Caco-2 (cell line): ENCODE measurements around the gene DHX57. TPM values are rescaled to one million over a fixed set of nuclear protein-coding genes. Genes with fewer than 3 reads are reported as not detected.

ENCODE experiments used
- BruUV-seq: library from RNA; stranded (reverse); fragments of 400-500 nt; replicated peaks from 2 replicates; lab custom pipeline; 2021; lab: Mats Ljungman, UMichigan
- CTCF ChIA-PET: fragments of 300-600 bp; sonication (Branson Sonifier 250); formaldehyde crosslinking; loops from one replicate; lab custom pipeline; 2022; ENCODE audit warnings: antibody characterized with exemption; lab: Charles Lee
- POLR2A ChIA-PET: fragments of 300-600 bp; sonication (Branson Sonifier 250); formaldehyde crosslinking; loops from one replicate; lab custom pipeline; 2022; ENCODE audit warnings: antibody characterized with exemption; lab: Charles Lee
- DNase-seq, 2 experiments: peaks; one replicate each; pipeline versions ENCODE4 v3.0.0 to v3.0.0-alpha.2; 2020 to 2022
- H3K27me3 ChIP-seq: replicated peaks from 2 replicates; pipeline ENCODE4 v1.6.0; 2011; ENCODE audit warnings: low read length; ENCODE audit not compliant: control insufficient read depth, insufficient read depth
- H3K36me3 ChIP-seq: 2 replicates; pipeline ENCODE4 v1.5.1; 2011; ENCODE audit warnings: low read length; ENCODE audit not compliant: control insufficient read depth, insufficient read depth
- H3K4me1 ChIP-seq: fragments of 250-450 bp; sonication (Bioruptor Pico); 2 replicates; pipeline ENCODE4 v1.5.1; 2020; ENCODE audit warnings: mild to moderate bottlenecking
- H3K4me3 ChIP-seq: 2 replicates; pipeline ENCODE4 v1.5.1; 2011; ENCODE audit warnings: low read depth, mild to moderate bottlenecking, control low read depth, low read length
- H3K9me3 ChIP-seq: fragments of 250-450 bp; sonication (Bioruptor Pico); 2 replicates; pipeline ENCODE4 v1.5.1; 2020; ENCODE audit warnings: mild to moderate bottlenecking, moderate library complexity
- H3K27ac Mint-ChIP-seq: one replicate; pipeline ENCODE4 v1.8.0; 2022; ENCODE audit warnings: mixed read lengths; ENCODE audit not compliant: unreplicated experiment
- H3K27me3 Mint-ChIP-seq: one replicate; pipeline ENCODE4 v1.8.0; 2022; ENCODE audit warnings: mixed read lengths; ENCODE audit not compliant: insufficient read depth, unreplicated experiment
- H3K36me3 Mint-ChIP-seq: one replicate; pipeline ENCODE4 v1.8.0; 2022; ENCODE audit warnings: mild to moderate bottlenecking, mixed read lengths; ENCODE audit not compliant: insufficient read depth, unreplicated experiment
- H3K4me1 Mint-ChIP-seq: one replicate; pipeline ENCODE4 v1.8.0; 2022; ENCODE audit warnings: low read depth, mixed read lengths; ENCODE audit not compliant: unreplicated experiment
- H3K4me3 Mint-ChIP-seq: one replicate; pipeline ENCODE4 v1.8.0; 2022; ENCODE audit warnings: mild to moderate bottlenecking, moderate library complexity, mixed read lengths; ENCODE audit not compliant: unreplicated experiment
- H3K9me3 Mint-ChIP-seq: one replicate; pipeline ENCODE4 v1.8.0; 2022; ENCODE audit warnings: mixed read lengths; ENCODE audit not compliant: unreplicated experiment
- intact Hi-C: fragments of 100-400 bp; cut with micrococcal nuclease; formaldehyde crosslinking; loops from one replicate; pipeline ENCODE4 v1.10.0; 2022; ENCODE audit not compliant: unreplicated experiment
- total RNA-seq: library from RNA; stranded (reverse); gene quantifications from 2 replicates; pipeline ENCODE4 v1.2.3, GENCODE V29; 2022
- TF ChIP-seq, protein P1 (sequence below), 2 experiments: fragments of 200-600 bp in 1 of 2; IDR thresholded peaks; 1 replicate in 1 of 2; 2 replicates in 1 of 2; pipeline versions ENCODE4 v1.5.1 to v1.8.0; 2011 to 2022; ENCODE audit warnings: antibody characterized with exemption in 1 of 2, control low read depth in 1 of 2, inconsistent platforms in 1 of 2, low read depth in 1 of 2, low read length in 1 of 2, mild to moderate bottlenecking in 1 of 2, moderate library complexity in 1 of 2; ENCODE audit not compliant: insufficient read depth in 1 of 2, severe bottlenecking in 1 of 2, unreplicated experiment in 1 of 2

The DHX57 gene
- total RNA-seq, 1 experiment from 2014 or later: 20.6 TPM

DNA sequence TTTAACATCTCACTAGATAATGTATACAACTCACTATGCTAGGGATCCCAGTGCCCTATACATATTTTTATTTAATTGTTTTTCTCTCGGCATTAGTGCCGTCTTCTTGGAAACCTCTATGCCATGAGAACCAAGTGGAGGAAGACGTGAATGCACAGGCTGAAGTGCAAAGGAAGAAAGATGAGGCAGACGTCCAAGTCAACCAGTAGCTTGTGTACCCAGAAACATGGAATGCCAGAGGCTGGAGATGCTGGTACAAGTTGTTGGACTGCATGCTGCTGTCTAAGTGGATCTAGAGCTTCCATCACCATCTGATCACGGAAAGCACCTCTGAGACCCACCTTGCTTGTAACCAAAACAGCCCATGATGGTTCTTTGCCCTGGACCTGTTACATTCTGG lies 110.2 kb downstream of the DHX57 start:
- Mint-ChIP-seq H3K27ac (no peak overlapping the region), H3K4me1 (no peaks in the 10 kb centered on the region), H3K9me3 (no peaks in the 10 kb centered on the region), H3K27me3 (no peaks in the 10 kb centered on the region), H3K36me3 (no peaks in the 10 kb centered on the region), H3K4me3 (no peak overlapping the region)
- no peaks in the 10 kb centered on the region; the same call in 1 of the 2 replicates for H3K27me3 ChIP-seq
- intact Hi-C loops: no loop called here
- ChIA-PET CTCF (no interaction called here), POLR2A (interaction anchor here (2.6 kb wide), 1 partner anchor 14 kb away, joined by 17 read pairs; the partner anchor contains the start of gene SRSF7)
- peaks cover 5% of the 10 kb centered on the region; the same call in 1 of the 2 replicates for H3K4me1 ChIP-seq
- no TSS peak for BruUV-seq
- no peaks in the 10 kb centered on the region for H3K9me3 ChIP-seq
- TF ChIP-seq, protein P1, sequence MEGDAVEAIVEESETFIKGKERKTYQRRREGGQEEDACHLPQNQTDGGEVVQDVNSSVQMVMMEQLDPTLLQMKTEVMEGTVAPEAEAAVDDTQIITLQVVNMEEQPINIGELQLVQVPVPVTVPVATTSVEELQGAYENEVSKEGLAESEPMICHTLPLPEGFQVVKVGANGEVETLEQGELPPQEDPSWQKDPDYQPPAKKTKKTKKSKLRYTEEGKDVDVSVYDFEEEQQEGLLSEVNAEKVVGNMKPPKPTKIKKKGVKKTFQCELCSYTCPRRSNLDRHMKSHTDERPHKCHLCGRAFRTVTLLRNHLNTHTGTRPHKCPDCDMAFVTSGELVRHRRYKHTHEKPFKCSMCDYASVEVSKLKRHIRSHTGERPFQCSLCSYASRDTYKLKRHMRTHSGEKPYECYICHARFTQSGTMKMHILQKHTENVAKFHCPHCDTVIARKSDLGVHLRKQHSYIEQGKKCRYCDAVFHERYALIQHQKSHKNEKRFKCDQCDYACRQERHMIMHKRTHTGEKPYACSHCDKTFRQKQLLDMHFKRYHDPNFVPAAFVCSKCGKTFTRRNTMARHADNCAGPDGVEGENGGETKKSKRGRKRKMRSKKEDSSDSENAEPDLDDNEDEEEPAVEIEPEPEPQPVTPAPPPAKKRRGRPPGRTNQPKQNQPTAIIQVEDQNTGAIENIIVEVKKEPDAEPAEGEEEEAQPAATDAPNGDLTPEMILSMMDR (IDR thresholded peaks at IDR 0.05; ENCODE audit: insufficient read depth in 1 of 2, low read depth in 1 of 2, low read length in 1 of 2, severe bottlenecking in 1 of 2, unreplicated experiment in 1 of 2): no peak
- no peak for DNase-seq
- no peaks in the 10 kb centered on the region for H3K36me3 ChIP-seq
- H3K4me3 ChIP-seq: no peak overlapping the region

DNA sequence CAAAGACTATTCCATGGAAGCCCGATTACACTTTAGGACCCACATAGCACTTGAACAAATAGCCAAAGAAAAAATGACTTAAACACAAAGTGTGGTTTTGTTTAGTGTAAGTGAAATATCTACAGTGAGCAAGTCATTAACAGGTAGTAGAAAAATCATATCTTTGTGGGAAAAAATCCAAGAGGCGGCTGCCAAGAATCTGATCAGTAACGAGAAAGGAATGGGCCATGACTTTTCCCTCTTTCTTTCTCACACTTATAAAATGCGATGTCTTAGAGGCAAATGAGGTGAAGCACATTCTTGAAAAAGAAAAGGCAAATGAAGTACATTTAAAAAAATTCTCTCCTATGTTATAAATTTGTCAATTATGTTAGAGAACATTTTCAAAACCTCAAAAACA lies 110.6 kb downstream of the DHX57 start:
- DNase-seq: no peak
- no peaks in the 10 kb centered on the region for H3K4me1 Mint-ChIP-seq
- no peak overlapping the region for H3K27ac Mint-ChIP-seq
- no TSS peak for BruUV-seq
- intact Hi-C loops: no loop called here
- H3K27me3 Mint-ChIP-seq: no peaks in the 10 kb centered on the region
- H3K4me3 ChIP-seq: no peak overlapping the region
- H3K36me3 ChIP-seq: no peaks in the 10 kb centered on the region
- H3K27me3 ChIP-seq: no peaks in the 10 kb centered on the region; the same call in 1 of the 2 replicates
- peaks cover 5% of the 10 kb centered on the region; the same call in 1 of the 2 replicates for H3K4me1 ChIP-seq
- H3K9me3 Mint-ChIP-seq: no peaks in the 10 kb centered on the region
- TF ChIP-seq, protein P1 (IDR thresholded peaks at IDR 0.05; ENCODE audit: insufficient read depth in 1 of 2, low read depth in 1 of 2, low read length in 1 of 2, severe bottlenecking in 1 of 2, unreplicated experiment in 1 of 2): no peak
- no peak overlapping the region for H3K4me3 Mint-ChIP-seq
- H3K9me3 ChIP-seq: no peaks in the 10 kb centered on the region
- H3K36me3 Mint-ChIP-seq: no peaks in the 10 kb centered on the region
- POLR2A ChIA-PET: interaction anchor here (2.6 kb wide), 1 partner anchor 14 kb away, joined by 17 read pairs; the partner anchor contains the start of gene SRSF7
- CTCF ChIA-PET: no interaction called here

DNA sequence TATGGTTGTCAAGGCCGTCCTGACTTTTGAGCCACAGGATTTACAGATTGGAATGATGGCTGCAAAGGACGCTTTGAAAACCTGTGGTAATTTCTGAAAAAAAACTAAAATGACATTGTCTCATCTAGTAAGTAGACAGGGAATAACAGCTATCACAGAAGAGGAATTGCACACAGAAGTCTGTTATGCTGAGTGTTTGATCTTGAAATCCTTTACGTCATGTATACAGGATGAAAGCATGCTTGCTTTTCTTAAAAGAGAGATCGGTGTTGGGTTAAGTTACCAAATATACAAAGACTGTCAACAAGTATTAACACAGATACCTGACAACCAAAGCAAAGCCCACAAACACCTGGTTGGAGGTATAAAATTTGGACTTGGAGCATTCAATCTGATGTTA lies 112.0 kb downstream of the DHX57 start:
- no peaks in the 10 kb centered on the region; the same call in 1 of the 2 replicates for H3K27me3 ChIP-seq
- intact Hi-C loops: no loop called here
- no peak for DNase-seq
- H3K4me3 ChIP-seq: no peak overlapping the region
- POLR2A ChIA-PET: interaction anchor here (2.6 kb wide), 1 partner anchor 12 kb away, joined by 17 read pairs; the partner anchor contains the start of gene SRSF7
- CTCF ChIA-PET: no interaction called here
- TF ChIP-seq, protein P1 (IDR thresholded peaks at IDR 0.05; ENCODE audit: insufficient read depth in 1 of 2, low read depth in 1 of 2, low read length in 1 of 2, severe bottlenecking in 1 of 2, unreplicated experiment in 1 of 2): no peak
- no peaks in the 10 kb centered on the region for H3K36me3 ChIP-seq
- BruUV-seq: no TSS peak
- Mint-ChIP-seq H3K4me1 (no peaks in the 10 kb centered on the region), H3K27me3 (no peaks in the 10 kb centered on the region), H3K9me3 (no peaks in the 10 kb centered on the region), H3K4me3 (no peak overlapping the region), H3K27ac (no peak overlapping the region), H3K36me3 (no peaks in the 10 kb centered on the region)
- H3K4me1 ChIP-seq: peaks cover 5% of the 10 kb centered on the region; the same call in 1 of the 2 replicates
- no peaks in the 10 kb centered on the region for H3K9me3 ChIP-seq
